GM11168 (cell line): ENCODE measurements around the gene FHL2.

ENCODE experiments used
- in situ Hi-C: fragments of 300-500 bp; cut with MboI; formaldehyde crosslinking; loops from one replicate; pipeline ENCODE4 v1.12.0; 2022; ENCODE audit warnings: low sequenced_read_pairs; ENCODE audit not compliant: unreplicated experiment

FHL2 gene

DNA sequence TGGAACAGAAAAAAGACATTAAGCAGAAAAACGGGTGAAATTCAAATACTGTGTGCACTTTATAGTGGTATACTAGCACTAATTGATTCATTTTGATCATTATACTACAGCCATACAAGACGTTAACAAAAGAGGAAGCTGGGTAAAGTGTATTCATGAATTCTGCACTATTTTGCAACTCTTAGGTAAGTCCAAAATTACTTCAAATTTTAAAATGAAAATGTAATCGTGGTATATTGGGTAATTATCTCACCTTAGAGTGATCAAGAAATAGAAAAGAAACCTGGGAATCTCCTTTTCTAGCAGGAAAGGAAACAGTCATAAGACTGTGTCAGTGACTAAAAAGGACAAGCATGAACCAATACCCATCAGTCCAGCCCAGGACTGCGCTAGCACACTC lies 74.8 kb downstream of the FHL2 start:
- in situ Hi-C loops, result no loop called here

DNA sequence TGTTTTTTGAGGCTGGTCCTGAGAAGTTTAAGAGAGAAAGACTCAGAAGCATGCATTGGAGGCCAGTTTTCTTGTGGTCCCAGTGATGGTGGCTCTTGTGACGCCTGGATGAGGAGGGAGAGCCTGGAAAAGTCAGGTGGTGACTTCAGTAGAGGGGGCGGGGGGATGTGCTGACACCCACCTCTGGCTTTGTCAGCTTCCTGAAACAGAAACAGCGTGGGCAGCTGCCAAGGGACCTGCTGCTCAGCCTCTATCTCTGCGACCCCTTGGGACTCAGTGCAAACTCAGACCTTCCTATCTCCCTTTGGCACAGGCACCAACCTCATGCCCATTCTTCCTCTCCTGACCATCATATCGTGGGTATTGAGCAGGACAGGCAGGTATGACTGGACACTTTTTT lies 75.7 kb downstream of the FHL2 start:
- in situ Hi-C loops, result no loop called here

GRCh38 chr2:105321875-105322646 lies 76.8 kb downstream of the FHL2 start:
- in situ Hi-C loops, result no loop called here

GRCh38 chr2:105320651-105321215 lies 78.1 kb downstream of the FHL2 start:
- in situ Hi-C loops, result no loop called here

DNA sequence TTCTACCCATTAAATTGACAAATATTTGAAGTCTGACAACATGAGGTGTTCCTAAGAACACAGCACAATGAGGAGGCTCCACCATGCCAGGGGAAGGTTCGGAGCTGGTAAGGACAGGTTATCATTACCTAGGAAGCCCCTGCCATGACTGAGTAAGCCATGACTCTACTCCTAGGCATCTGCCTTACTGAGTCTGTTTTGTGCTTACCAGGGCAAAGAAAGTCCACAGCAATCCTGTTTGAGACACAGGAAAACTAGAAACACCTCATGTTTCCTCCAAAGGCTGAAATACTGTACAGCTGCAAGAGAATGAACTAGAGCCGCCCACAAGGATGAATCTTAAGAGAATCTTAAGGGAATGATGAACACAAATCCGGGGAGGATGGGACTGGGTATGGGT lies 80.9 kb downstream of the FHL2 start:
- in situ Hi-C loops, result no loop called here

DNA sequence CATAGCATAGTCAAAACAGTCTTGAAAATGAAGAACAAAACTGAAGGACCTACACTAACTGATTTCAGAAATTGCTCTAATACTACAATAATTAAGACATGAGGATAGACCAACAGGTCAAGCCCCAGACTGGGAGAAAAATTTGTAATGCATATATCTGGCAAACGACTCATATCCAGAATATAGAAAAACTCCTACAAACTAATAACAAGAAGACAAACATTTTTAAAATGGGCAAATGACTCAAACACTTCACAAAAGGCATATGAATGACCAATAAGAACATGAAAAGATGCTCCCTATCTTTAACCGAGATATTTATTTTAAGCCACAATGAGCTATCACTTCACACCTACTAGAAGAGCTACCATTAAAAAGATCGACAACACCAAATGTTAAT lies 83.5 kb downstream of the FHL2 start:
- in situ Hi-C loops, result no loop called here

GRCh38 chr2:105313877-105314276 lies 85.0 kb downstream of the FHL2 start:
- in situ Hi-C loops, result no loop called here
